ENCODE measurements around the gene GDPD5. TPM values are rescaled to one million over a fixed set of nuclear protein-coding genes. Genes with fewer than 3 reads are reported as not detected.
A peak's percentile ranks its signal among the peaks of the same experiment; 100 is the strongest.

Gene GDPD5
- total and polyA plus RNA-seq, 9 donors = 12.8 to 33.2 (median 20.7) TPM

DNA sequence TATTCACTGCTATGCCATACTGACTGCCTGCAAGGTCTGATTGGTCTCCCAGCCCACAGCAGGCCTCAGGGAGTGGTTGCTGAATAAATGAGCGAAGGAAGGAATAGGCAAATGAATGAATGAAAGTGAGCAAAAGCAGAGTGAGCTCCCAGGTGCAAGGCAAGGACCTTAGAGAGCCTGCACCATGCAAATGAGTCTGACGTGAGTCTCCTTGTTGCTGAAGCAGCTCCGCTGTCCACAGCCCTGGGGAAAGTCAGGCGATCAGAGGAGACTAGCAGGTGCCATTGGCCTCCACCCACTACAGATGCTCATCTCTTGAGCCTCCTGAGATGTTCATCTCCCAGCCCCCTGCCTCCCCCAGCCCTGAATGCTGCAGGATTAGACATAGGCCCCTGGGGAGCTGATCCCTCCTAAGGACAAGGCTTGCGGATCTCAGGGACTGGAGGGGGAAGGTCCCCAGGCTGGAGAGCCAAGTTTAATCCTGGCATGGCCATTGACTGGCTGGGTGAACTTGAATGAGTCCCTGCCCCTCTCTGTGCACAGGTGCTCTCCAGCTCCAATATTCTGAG, 22.1 kb downstream of the GDPD5 start:
- WGBS (ENCODE audit: insufficient coverage) = 62% methylated on average over 5 of the region's 5 CpGs
- Histone ChIP-seq H3K27ac (ENCODE audit: low read length) (no peak overlapping the region), H3K4me1 (ENCODE audit: control insufficient read depth, insufficient read depth, low read length) (peaks cover 47% of the 10 kb centered on the region), H3K27me3 (ENCODE audit: control insufficient read depth, insufficient read depth, low read length) (no peaks in the 10 kb centered on the region), H3K36me3 (ENCODE audit: control insufficient read depth, insufficient read depth, low read length) (no peaks in the 10 kb centered on the region), H3K4me3 (ENCODE audit: low read length) (no peak overlapping the region), H3K9me3 (replicated peaks; ENCODE audit: control insufficient read depth, low read depth, low read length) (no peaks in the 10 kb centered on the region)
- DNase-seq = no peak

DNA sequence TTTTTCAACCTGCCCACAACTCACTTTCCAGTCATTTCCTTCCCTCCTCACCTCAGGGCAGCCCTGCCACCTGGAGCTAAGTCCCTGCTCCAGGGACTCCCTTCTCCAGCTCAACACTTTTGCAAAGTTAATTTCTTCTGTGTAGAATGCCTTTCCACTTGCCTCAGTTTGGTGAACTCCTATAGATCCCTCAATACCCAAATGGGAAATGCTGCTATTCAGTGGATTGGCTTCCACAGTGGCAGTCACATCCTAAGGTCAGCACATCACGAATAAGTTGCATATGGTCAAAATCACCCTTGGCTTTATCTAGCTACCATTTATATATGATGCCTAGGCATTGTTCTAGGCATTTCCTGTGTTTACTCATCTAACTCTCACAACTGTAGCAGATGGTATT, 23.6 kb downstream of the GDPD5 start:
- H3K9me3 ChIP-seq (replicated peaks; ENCODE audit: control insufficient read depth, low read depth, low read length) = no peaks in the 10 kb centered on the region
- H3K27ac ChIP-seq (ENCODE audit: low read length) = no peak overlapping the region
- H3K36me3 ChIP-seq (ENCODE audit: control insufficient read depth, insufficient read depth, low read length) = no peaks in the 10 kb centered on the region
- WGBS (ENCODE audit: insufficient coverage) = 100% methylated on average over 1 of the region's 1 CpG
- no peaks in the 10 kb centered on the region for H3K27me3 ChIP-seq (ENCODE audit: control insufficient read depth, insufficient read depth, low read length)
- no peak overlapping the region for H3K4me3 ChIP-seq (ENCODE audit: low read length)
- peaks cover 42% of the 10 kb centered on the region for H3K4me1 ChIP-seq (ENCODE audit: control insufficient read depth, insufficient read depth, low read length)
- no peak for DNase-seq

DNA sequence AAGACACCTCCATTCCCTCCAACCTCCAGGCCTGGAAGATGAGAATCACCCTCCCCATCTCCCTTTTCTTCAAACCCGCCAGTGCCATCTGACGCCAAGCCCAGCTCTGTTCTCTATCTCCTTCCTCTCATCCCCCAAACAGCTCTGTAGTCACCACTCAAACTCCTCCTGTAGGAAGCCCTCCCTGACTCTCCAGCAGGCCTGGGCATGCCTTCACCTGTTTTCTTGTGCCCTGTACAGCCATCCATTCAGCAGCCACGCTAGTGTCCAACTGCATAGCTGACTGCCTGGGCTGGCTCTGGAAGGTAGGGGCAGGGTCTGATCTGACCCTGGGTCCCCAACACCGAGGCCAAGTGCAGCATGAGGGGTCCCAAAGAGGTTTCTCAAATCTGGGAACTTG, 25.0 kb downstream of the GDPD5 start:
- Histone ChIP-seq H3K4me3 (ENCODE audit: low read length) (no peak overlapping the region), H3K27me3 (ENCODE audit: control insufficient read depth, insufficient read depth, low read length) (no peaks in the 10 kb centered on the region), H3K36me3 (ENCODE audit: control insufficient read depth, insufficient read depth, low read length) (no peaks in the 10 kb centered on the region), H3K4me1 (ENCODE audit: control insufficient read depth, insufficient read depth, low read length) (peaks cover 33% of the 10 kb centered on the region), H3K9me3 (replicated peaks; ENCODE audit: control insufficient read depth, low read depth, low read length) (no peaks in the 10 kb centered on the region), H3K27ac (ENCODE audit: low read length) (no peak overlapping the region)
- no peak for DNase-seq
- 86% methylated on average over 4 of the region's 4 CpGs for WGBS (ENCODE audit: insufficient coverage)

DNA sequence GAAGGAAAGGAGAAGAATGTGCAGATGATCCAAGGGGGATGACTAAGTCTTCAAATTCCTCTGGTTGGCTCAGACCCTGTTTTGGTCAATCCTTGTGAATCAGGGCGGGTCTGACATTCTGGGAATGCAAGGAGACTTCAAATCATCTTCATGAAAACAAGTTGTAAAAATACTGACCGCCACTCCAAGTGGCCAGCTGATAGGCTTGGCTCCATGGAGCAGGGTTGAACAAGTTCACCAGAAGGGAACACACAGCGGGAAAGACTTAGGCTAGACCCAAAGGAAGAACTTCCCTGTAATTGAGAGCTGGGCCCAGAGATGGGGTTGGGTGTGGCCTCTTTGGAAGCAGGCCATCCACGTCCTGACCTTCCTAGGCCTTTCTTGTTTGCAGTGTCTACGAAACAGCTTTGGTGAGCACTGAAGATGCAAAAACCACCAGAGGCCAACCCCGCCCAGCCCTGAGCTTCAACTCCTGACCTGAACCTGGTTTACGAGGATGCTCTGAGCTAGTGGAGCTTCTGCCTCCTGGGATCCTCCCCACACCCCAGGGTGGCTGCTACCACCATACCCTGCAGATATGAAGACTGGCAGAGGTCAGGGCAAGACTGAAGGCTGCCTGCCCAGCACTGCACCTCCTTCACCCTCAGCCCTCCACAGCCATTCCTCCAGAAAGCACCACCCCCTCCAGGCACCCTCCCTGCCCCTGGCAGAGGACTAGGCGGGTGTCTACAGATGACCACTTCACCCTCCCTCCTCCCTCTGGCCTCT, 26.1 kb downstream of the GDPD5 start:
- H3K4me1 ChIP-seq (ENCODE audit: control insufficient read depth, insufficient read depth, low read length) = peaks cover 28% of the 10 kb centered on the region
- WGBS (ENCODE audit: insufficient coverage) = 63% methylated on average over 6 of the region's 8 CpGs
- H3K27me3 ChIP-seq (ENCODE audit: control insufficient read depth, insufficient read depth, low read length) = no peaks in the 10 kb centered on the region
- H3K9me3 ChIP-seq (replicated peaks; ENCODE audit: control insufficient read depth, low read depth, low read length) = no peaks in the 10 kb centered on the region
- H3K36me3 ChIP-seq (ENCODE audit: control insufficient read depth, insufficient read depth, low read length) = no peaks in the 10 kb centered on the region
- DNase-seq = peak; percentile 85
- H3K27ac ChIP-seq (ENCODE audit: low read length) = peak overlapping the region; percentile 42
- no peak overlapping the region for H3K4me3 ChIP-seq (ENCODE audit: low read length)

DNA sequence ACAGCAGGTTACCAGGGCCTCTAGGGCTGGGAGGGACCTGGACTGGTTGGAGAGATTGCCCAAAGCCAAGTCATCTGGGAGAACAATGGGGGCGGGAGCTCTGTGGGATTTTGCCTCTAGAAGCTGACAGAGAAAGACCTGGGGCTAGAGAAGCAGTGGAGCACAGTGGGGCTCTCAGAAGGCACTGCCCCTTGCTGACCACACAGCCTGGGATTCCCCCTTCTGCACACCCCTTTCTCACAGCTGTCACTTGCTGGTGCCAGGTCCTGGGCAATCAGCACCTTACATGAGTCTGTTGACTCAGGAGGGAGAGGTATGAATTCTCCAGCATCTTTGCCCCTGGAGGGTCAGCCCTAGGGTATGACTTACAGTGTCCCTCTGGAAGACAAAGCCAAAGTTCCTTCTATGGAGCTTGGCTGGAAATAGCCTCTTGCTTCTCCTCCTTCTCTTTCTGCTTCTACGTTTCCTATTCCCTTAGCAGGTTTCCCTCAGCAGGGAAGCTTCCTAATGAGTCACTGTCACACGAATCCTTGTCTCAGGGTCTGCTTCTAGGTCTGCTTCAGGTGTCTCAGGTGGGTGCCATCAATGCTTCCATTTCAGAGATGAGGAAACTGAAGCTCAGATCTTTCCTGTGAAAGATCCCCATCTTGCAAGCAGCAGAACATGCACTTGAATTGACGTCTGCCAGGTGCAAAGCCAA, 27.0 kb downstream of the GDPD5 start:
- Histone ChIP-seq H3K27ac (ENCODE audit: low read length) (peak overlapping the region; percentile 38), H3K4me3 (ENCODE audit: low read length) (no peak overlapping the region), H3K36me3 (ENCODE audit: control insufficient read depth, insufficient read depth, low read length) (no peaks in the 10 kb centered on the region), H3K27me3 (ENCODE audit: control insufficient read depth, insufficient read depth, low read length) (no peaks in the 10 kb centered on the region), H3K4me1 (ENCODE audit: control insufficient read depth, insufficient read depth, low read length) (peaks cover 28% of the 10 kb centered on the region), H3K9me3 (replicated peaks; ENCODE audit: control insufficient read depth, low read depth, low read length) (no peaks in the 10 kb centered on the region)
- DNase-seq = no peak
- WGBS (ENCODE audit: insufficient coverage) = 27% methylated on average over 3 of the region's 4 CpGs

DNA sequence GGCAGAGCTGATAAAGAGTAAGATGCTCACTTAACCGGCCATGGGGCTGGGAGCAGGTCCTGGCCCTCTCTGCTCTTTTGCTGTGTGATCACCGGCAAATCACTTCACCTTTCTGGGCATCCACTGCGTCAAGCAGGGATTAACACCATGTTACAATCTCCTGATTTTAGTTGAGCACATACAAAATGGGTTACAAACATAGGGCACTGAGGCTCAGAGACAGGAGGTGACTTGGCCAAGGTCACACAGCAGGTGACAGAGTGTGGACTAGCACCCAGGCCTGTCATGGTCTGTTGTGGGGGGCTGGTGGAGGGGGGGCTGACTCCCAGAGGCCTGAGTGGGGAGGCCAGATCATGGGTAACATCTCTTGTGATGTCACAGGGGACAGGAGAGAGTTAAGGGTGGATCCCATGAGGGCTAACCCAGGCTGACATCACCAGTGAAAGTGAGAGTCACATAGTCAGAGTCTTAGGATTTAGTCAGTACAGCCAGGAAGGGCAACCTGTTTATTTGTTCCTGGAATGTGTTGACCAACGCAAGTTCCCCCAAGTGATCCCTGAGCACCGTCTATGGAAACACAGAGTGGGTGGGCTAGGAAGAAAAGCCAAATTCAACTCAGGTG, 27.8 kb downstream of the GDPD5 start:
- Histone ChIP-seq H3K4me3 (ENCODE audit: low read length) (no peak overlapping the region), H3K36me3 (ENCODE audit: control insufficient read depth, insufficient read depth, low read length) (no peaks in the 10 kb centered on the region), H3K4me1 (ENCODE audit: control insufficient read depth, insufficient read depth, low read length) (peaks cover 28% of the 10 kb centered on the region), H3K27me3 (ENCODE audit: control insufficient read depth, insufficient read depth, low read length) (no peaks in the 10 kb centered on the region), H3K9me3 (replicated peaks; ENCODE audit: control insufficient read depth, low read depth, low read length) (no peaks in the 10 kb centered on the region), H3K27ac (ENCODE audit: low read length) (no peak overlapping the region)
- WGBS (ENCODE audit: insufficient coverage) = 71% methylated on average over 3 of the region's 5 CpGs
- no peak for DNase-seq

DNA sequence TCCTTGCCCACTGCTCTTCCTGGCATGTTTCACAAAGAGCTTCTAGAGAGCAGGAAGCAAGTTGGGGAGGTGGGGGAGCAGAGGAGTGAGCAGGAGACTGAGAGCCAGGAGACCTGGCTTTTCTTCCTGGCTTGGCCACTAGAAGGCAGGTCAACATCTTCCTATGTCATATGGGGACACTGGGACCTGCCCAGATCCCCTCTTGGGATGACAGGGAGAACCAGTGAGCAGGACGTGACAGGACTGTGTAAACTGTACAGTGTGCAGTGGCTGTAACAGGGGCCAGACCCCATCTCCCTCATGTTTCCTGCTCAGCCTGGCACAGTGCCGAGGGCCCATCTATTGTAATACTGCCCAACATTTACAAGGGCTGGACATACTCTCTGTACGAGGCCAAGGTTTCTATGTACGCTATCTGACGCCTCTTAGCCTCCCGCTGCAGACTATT, 29.4 kb downstream of the GDPD5 start:
- no peak overlapping the region for H3K27ac ChIP-seq (ENCODE audit: low read length)
- H3K27me3 ChIP-seq (ENCODE audit: control insufficient read depth, insufficient read depth, low read length) = no peaks in the 10 kb centered on the region
- DNase-seq = no peak
- H3K4me1 ChIP-seq (ENCODE audit: control insufficient read depth, insufficient read depth, low read length) = peaks cover 28% of the 10 kb centered on the region
- no CpG with 5 or more reads among the region's 6 CpGs for WGBS (ENCODE audit: insufficient coverage)
- no peaks in the 10 kb centered on the region for H3K9me3 ChIP-seq (replicated peaks; ENCODE audit: control insufficient read depth, low read depth, low read length)
- no peak overlapping the region for H3K4me3 ChIP-seq (ENCODE audit: low read length)
- no peaks in the 10 kb centered on the region for H3K36me3 ChIP-seq (ENCODE audit: control insufficient read depth, insufficient read depth, low read length)

DNA sequence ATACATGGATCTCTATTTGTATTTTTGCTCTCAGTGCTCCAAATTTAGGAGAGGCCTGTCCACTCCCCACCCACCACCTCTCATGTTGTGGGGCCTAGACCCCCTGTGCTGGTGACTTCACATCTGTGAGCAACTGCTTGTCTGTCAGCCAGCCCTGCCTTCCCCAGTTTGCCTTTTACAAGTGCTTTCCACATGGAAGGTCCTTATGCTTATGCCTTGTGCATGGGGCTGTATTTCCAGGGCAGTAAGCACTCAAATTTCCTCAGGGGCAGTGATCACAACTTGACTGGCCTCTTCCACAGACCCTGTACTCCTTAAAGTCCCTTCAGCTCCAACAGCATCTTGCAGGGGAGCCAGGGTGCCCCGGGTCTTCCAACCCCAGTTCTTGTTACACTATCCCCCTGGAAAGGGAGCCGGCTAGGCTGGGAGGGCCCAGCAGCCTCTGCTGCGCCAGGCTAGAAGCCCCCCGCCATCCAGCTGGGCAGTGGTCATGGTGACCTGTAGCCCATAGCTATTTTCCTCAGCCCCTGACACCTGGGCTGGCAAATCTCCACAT, 29.9 kb downstream of the GDPD5 start:
- Histone ChIP-seq H3K27ac (ENCODE audit: low read length) (no peak overlapping the region), H3K4me1 (ENCODE audit: control insufficient read depth, insufficient read depth, low read length) (peaks cover 28% of the 10 kb centered on the region), H3K36me3 (ENCODE audit: control insufficient read depth, insufficient read depth, low read length) (no peaks in the 10 kb centered on the region), H3K9me3 (replicated peaks; ENCODE audit: control insufficient read depth, low read depth, low read length) (no peaks in the 10 kb centered on the region), H3K27me3 (ENCODE audit: control insufficient read depth, insufficient read depth, low read length) (no peaks in the 10 kb centered on the region), H3K4me3 (ENCODE audit: low read length) (no peak overlapping the region)
- DNase-seq = no peak
- 76% methylated on average over 4 of the region's 4 CpGs for WGBS (ENCODE audit: insufficient coverage)

DNA sequence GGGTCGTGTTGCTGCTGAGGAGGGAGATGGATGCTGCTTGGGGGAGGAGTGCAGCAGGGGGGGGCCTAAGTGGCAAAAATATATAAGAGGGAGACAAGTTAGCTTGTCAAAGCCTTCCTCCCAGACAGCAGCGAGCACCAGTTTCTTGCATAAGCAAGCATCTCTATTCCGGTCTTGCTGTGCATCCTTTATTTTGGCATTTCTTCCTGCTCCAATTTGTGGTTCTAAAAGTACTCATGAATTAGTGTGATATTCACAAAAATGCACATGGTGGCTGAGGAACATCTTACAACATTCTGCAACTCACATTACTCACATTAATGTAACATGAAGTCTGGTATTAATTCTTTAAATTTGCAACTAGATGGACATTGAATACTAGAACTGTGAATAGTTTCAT, 32.1 kb downstream of the GDPD5 start:
- H3K27me3 ChIP-seq (ENCODE audit: control insufficient read depth, insufficient read depth, low read length) = no peaks in the 10 kb centered on the region
- no peak overlapping the region for H3K4me3 ChIP-seq (ENCODE audit: low read length)
- peaks cover 11% of the 10 kb centered on the region for H3K4me1 ChIP-seq (ENCODE audit: control insufficient read depth, insufficient read depth, low read length)
- no peak for DNase-seq
- H3K27ac ChIP-seq (ENCODE audit: low read length) = no peak overlapping the region
- H3K9me3 ChIP-seq (replicated peaks; ENCODE audit: control insufficient read depth, low read depth, low read length) = no peaks in the 10 kb centered on the region
- H3K36me3 ChIP-seq (ENCODE audit: control insufficient read depth, insufficient read depth, low read length) = no peaks in the 10 kb centered on the region
- WGBS (ENCODE audit: insufficient coverage) = 57% methylated on average over 1 of the region's 3 CpGs
